HEK293 (cell line): ENCODE results near the gene ZBTB38.

Source experiments
- CTCF ChIA-PET: fragments of 350-600 bp; formaldehyde crosslinking; extraction: SDS; loops from one replicate; lab custom pipeline; 2021; ENCODE audit warnings: antibody characterized with exemption; lab: Yijun Ruan, JAX
- POLR2A ChIA-PET: fragments of 300-600 bp; formaldehyde crosslinking; extraction: SDS; loops from one replicate; lab custom pipeline; 2020; ENCODE audit warnings: antibody characterized with exemption, inconsistent platforms; lab: Yijun Ruan, JAX
- H3K27ac ChIP-seq: fragments of 200-500 bp; sonication (Bioruptor generic); 2 replicates; pipeline ENCODE4 v1.5.1; 2014; ENCODE audit warnings: low read depth, low read length, control low read depth, inconsistent platforms; ENCODE audit errors: extremely low read depth
- H3K36me3 ChIP-seq, 2 experiments: fragments of 200-500 bp in 1 of 2; sonication (Bioruptor generic) in 1 of 2; 1 replicate in 1 of 2; 2 replicates in 1 of 2; pipeline ENCODE4 v1.5.1; 2014 to 2017; ENCODE audit warnings: inconsistent platforms in 2 of 2, low read length in 2 of 2; ENCODE audit not compliant: control insufficient read depth in 2 of 2, insufficient read depth in 1 of 2
- H3K4me1 ChIP-seq: fragments of 200-500 bp; sonication (Bioruptor generic); 2 replicates; pipeline ENCODE4 v1.5.1; 2014; ENCODE audit warnings: mild to moderate bottlenecking, low read length, inconsistent platforms; ENCODE audit not compliant: control insufficient read depth, insufficient read depth
- H3K4me3 ChIP-seq: 2 replicates; pipeline ENCODE4 v1.5.1; 2011; ENCODE audit warnings: low read depth, mild to moderate bottlenecking, control low read depth, low read length, moderate library complexity
- H3K9me3 ChIP-seq: fragments of 200-500 bp; sonication (Bioruptor generic); 2 replicates; pipeline ENCODE4 v1.5.1; 2014; ENCODE audit warnings: low read depth, low read length, inconsistent platforms; ENCODE audit not compliant: control insufficient read depth, insufficient read depth
- ATF2 ChIP-seq: fragments of 450-650 bp; formaldehyde crosslinking; IDR thresholded peaks from 2 replicates; pipeline ENCODE4 v1.5.1; 2016; ENCODE audit warnings: missing biosample characterization, missing genetic modification characterization, low read depth
- HIC1 ChIP-seq: fragments of 450-650 bp; formaldehyde crosslinking; IDR thresholded peaks from 2 replicates; pipeline ENCODE4 v1.5.1; 2016; ENCODE audit warnings: missing biosample characterization, missing genetic modification characterization
- MEIS1 ChIP-seq: sonication (generic); formaldehyde crosslinking; IDR thresholded peaks from 2 replicates; pipeline ENCODE4 v1.8.1; 2022; ENCODE audit warnings: missing genetic modification reagents, mild to moderate bottlenecking, borderline replicate concordance
- PATZ1 ChIP-seq: fragments of 450-650 bp; formaldehyde crosslinking; IDR thresholded peaks from 2 replicates; pipeline ENCODE4 v1.5.1; 2016; ENCODE audit warnings: missing biosample characterization, missing genetic modification characterization
- SETDB1 ChIP-seq: IDR thresholded peaks from one replicate; pipeline ENCODE4 v1.6.1; 2017; ENCODE audit warnings: mild to moderate bottlenecking, low read length, moderate library complexity, mixed read lengths; ENCODE audit not compliant: insufficient read length
- SP7 ChIP-seq: fragments of 450-650 bp; formaldehyde crosslinking; IDR thresholded peaks from 2 replicates; pipeline ENCODE4 v1.5.1; 2016; ENCODE audit warnings: missing biosample characterization, missing genetic modification characterization
- ZBTB17 ChIP-seq: fragments of 450-650 bp; formaldehyde crosslinking; IDR thresholded peaks from 2 replicates; pipeline ENCODE4 v1.5.1; 2016; ENCODE audit warnings: missing biosample characterization, missing genetic modification characterization
- ZBTB21 ChIP-seq: fragments of 450-650 bp; formaldehyde crosslinking; IDR thresholded peaks from 2 replicates; pipeline ENCODE4 v1.5.1; 2017; ENCODE audit warnings: missing biosample characterization, missing genetic modification characterization
- ZBTB48 ChIP-seq: fragments of 450-650 bp; formaldehyde crosslinking; IDR thresholded peaks from 2 replicates; pipeline ENCODE4 v1.5.1; 2016; ENCODE audit warnings: missing biosample characterization, missing genetic modification characterization
- ZNF140 ChIP-seq: fragments of 450-650 bp; formaldehyde crosslinking; IDR thresholded peaks from 2 replicates; pipeline ENCODE4 v1.5.1; 2016; ENCODE audit warnings: missing biosample characterization, missing genetic modification characterization
- ZNF184 ChIP-seq: fragments of 450-650 bp; IDR thresholded peaks from 2 replicates; pipeline ENCODE4 v1.5.1; 2018; ENCODE audit warnings: missing biosample characterization, mild to moderate bottlenecking, missing genetic modification characterization
- ZNF202 ChIP-seq: fragments of 450-650 bp; formaldehyde crosslinking; IDR thresholded peaks from 2 replicates; pipeline ENCODE4 v1.5.1; 2016; ENCODE audit warnings: missing biosample characterization, missing genetic modification characterization, borderline replicate concordance
- ZNF223 ChIP-seq: fragments of 450-650 bp; formaldehyde crosslinking; IDR thresholded peaks from 2 replicates; pipeline ENCODE4 v1.5.1; 2016; ENCODE audit warnings: missing biosample characterization, missing genetic modification characterization
- ZNF280C ChIP-seq: fragments of 450-650 bp; formaldehyde crosslinking; IDR thresholded peaks from 2 replicates; pipeline ENCODE4 v1.5.1; 2016; ENCODE audit warnings: missing biosample characterization, missing genetic modification characterization
- ZNF391 ChIP-seq: fragments of 450-650 bp; formaldehyde crosslinking; IDR thresholded peaks from 2 replicates; pipeline ENCODE4 v1.5.1; 2016; ENCODE audit warnings: low read depth, missing biosample characterization, missing genetic modification characterization, borderline replicate concordance
- ZNF404 ChIP-seq: fragments of 450-650 bp; formaldehyde crosslinking; IDR thresholded peaks from 2 replicates; pipeline ENCODE4 v1.5.1; 2017; ENCODE audit warnings: missing biosample characterization, missing genetic modification characterization
- ZNF513 ChIP-seq: fragments of 450-650 bp; IDR thresholded peaks from 2 replicates; pipeline ENCODE4 v1.5.1; 2018; ENCODE audit warnings: missing biosample characterization, missing genetic modification characterization
- ZNF529 ChIP-seq: fragments of 450-650 bp; formaldehyde crosslinking; IDR thresholded peaks from 2 replicates; pipeline ENCODE4 v1.5.1; 2017; ENCODE audit warnings: missing genetic modification characterization, missing biosample characterization; ENCODE audit not compliant: insufficient replicate concordance
- ZNF571 ChIP-seq: fragments of 450-650 bp; formaldehyde crosslinking; IDR thresholded peaks from 2 replicates; pipeline ENCODE4 v1.5.0; 2017; ENCODE audit warnings: missing biosample characterization, missing genetic modification characterization
- ZNF600 ChIP-seq: fragments of 450-650 bp; formaldehyde crosslinking; IDR thresholded peaks from 2 replicates; pipeline ENCODE4 v1.5.1; 2016; ENCODE audit warnings: missing biosample characterization, missing genetic modification characterization
- ZNF623 ChIP-seq: fragments of 450-650 bp; formaldehyde crosslinking; IDR thresholded peaks from 2 replicates; pipeline ENCODE4 v1.5.1; 2016; ENCODE audit warnings: missing biosample characterization, missing genetic modification characterization
- ZNF629 ChIP-seq: fragments of 450-650 bp; formaldehyde crosslinking; IDR thresholded peaks from 2 replicates; pipeline ENCODE4 v1.5.1; 2017; ENCODE audit warnings: missing biosample characterization, missing genetic modification characterization
- ZNF664 ChIP-seq: fragments of 450-650 bp; formaldehyde crosslinking; IDR thresholded peaks from 2 replicates; pipeline ENCODE4 v1.5.1; 2016; ENCODE audit warnings: missing biosample characterization, missing genetic modification characterization
- ZNF843 ChIP-seq: fragments of 450-650 bp; formaldehyde crosslinking; IDR thresholded peaks from 2 replicates; pipeline ENCODE4 v1.5.1; 2016; ENCODE audit warnings: missing biosample characterization, missing genetic modification characterization

ZBTB38 gene

GRCh38 chr3:141331377-141332318 lies 36.7 kb upstream of the ZBTB38 start (continued):
- no peak for TF ChIP-seq ZNF843 (tag by site-specific recombination)
- TF ChIP-seq ZNF664 (tag by site-specific recombination) = no peak
- no peak for TF ChIP-seq ZNF529 (tag by site-specific recombination)
- no peak for TF ChIP-seq ZNF623 (tag by site-specific recombination)
- 0 out of 2 replicates have a peak, but pooled peaks have one; percentile 24 for TF ChIP-seq ZNF600 (tag by site-specific recombination)
- TF ChIP-seq ZNF629 (tag by site-specific recombination) = peak; percentile 67
- no peak for TF ChIP-seq ZNF513 (tag by site-specific recombination)
- TF ChIP-seq MEIS1 (CRISPR knock-in tag) = no peak
- TF ChIP-seq ZBTB17 = peak; percentile 22; the same call in 1 of the 2 replicates
- TF ChIP-seq HIC1 (tag by site-specific recombination) = peak; percentile 41; the same call in 1 of the 2 replicates
- no peak for TF ChIP-seq ATF2 (tag by site-specific recombination)
- no peak for TF ChIP-seq ZNF140
- TF ChIP-seq ZBTB21 (tag by site-specific recombination) = no peak
- TF ChIP-seq ZNF202 (tag by site-specific recombination) = no peak
- no peak for TF ChIP-seq SETDB1
- peak; percentile 39; the same call in 1 of the 2 replicates for TF ChIP-seq SP7
- no peak for TF ChIP-seq PATZ1 (tag by site-specific recombination)
- peak; percentile 32; the same call in 1 of the 2 replicates for TF ChIP-seq ZNF184 (tag by site-specific recombination)

- ChIA-PET CTCF (interaction anchor here (0.7 to 1.4 kb wide), 5 partner anchors 12 to 228 kb away, joined by 3 to 4 read pairs (median 3); no protein-coding TSS in a partner anchor), POLR2A (no interaction called here)
- Histone ChIP-seq H3K36me3 (no peaks in the 10 kb centered on the region), H3K4me1 (no peaks in the 10 kb centered on the region), H3K27ac (no peak overlapping the region), H3K4me3 (no peak overlapping the region), H3K9me3 (no peaks in the 10 kb centered on the region)
- TF ChIP-seq ZNF280C (tag by site-specific recombination) (no peak), ZNF571 (tag by site-specific recombination) (no peak), ZNF391 (tag by site-specific recombination) (no peak), ZNF404 (no peak), ZNF223 (tag by site-specific recombination) (no peak), ZBTB48 (tag by site-specific recombination) (no peak)
Observed at GRCh38 chr3:141332416-141332815, 35.9 kb upstream of the ZBTB38 start.
